ENCODE results near the gene SLU7.

- no peak for TF ChIP-seq CTCF (IDR thresholded peaks at IDR 0.05)
- no peak for TF ChIP-seq EZH2 (IDR thresholded peaks at IDR 0.05)
Measured at GRCh38 chr5:160463227-160463626, 44.3 kb upstream of the SLU7 start.
